COLO668 (cell line): Measurements from ENCODE around the gene CDH4.
"Not testable (repeated sequence)": the region's sequence is repeated elsewhere in the genome, so short reads cannot be mapped to it uniquely, and the experiment has no call there.

Experiments used
- DNase-seq: peaks from one replicate; lab custom pipeline; 2025; ENCODE audit not compliant: unreplicated experiment; lab: John Stamatoyannopoulos, UW

CDH4 gene

DNA sequence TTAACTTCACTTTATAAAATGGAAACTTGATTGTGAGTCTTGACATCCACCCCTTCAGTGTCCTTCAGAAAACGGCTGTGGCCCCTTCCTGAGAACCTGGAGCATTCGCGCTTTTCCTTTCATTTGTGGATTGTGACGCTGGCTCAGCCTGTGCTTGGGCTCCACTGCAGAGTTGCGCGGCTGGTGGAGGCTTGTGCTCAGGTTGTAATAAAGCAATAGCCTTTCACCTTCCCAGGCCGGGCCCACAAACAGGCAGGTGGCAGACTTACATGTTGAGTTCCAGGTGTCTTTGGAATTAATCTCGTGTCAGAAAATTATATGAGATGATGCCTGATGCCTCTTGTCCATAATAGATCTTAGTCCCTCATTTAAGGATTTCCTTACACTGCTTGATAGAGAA lies 199.9 kb downstream of the CDH4 start:
- no peak for DNase-seq

DNA sequence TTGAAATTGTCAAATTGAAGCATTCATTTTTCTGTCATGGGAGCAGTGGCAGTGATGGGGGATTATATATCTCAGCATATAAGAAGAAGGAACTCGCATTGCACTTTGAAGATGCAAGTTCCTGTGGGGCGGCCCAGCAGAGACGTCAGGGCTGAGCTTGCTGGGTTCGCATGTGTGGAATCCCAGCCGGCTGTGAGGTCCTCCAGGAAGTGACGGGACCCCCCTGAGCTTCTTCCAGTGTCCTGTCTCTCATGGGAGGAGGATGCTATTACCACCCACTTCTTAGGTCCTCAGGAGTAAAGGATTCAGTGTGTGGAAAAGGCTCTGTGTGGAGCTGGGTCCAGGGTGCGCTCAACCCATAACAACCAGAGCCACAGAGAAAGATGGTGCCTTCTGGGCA lies 201.2 kb downstream of the CDH4 start:
- DNase-seq: no peak

DNA sequence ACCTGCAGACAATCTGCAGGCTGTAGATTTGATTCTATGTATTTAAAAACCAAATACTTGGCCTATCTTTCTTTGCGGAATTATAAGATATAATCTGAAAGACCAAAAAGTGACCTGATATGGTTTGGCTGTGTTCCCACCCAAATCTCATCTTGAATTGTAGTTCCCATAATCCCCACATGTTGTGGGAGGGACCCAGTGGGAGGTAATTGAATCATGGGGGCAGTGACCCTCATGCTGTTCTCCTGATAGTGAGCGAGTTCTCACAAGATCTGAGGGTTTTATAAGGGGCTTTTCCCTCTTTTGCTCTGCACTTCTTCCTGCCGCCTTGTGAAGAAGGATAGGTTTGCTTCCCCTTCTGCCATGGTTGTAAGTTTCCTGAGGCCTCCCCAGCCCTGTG lies 201.6 kb downstream of the CDH4 start:
- DNase-seq: not testable (repeated sequence)

GRCh38 chr20:61454053-61454452 lies 202.0 kb downstream of the CDH4 start:
- DNase-seq: no peak

DNA sequence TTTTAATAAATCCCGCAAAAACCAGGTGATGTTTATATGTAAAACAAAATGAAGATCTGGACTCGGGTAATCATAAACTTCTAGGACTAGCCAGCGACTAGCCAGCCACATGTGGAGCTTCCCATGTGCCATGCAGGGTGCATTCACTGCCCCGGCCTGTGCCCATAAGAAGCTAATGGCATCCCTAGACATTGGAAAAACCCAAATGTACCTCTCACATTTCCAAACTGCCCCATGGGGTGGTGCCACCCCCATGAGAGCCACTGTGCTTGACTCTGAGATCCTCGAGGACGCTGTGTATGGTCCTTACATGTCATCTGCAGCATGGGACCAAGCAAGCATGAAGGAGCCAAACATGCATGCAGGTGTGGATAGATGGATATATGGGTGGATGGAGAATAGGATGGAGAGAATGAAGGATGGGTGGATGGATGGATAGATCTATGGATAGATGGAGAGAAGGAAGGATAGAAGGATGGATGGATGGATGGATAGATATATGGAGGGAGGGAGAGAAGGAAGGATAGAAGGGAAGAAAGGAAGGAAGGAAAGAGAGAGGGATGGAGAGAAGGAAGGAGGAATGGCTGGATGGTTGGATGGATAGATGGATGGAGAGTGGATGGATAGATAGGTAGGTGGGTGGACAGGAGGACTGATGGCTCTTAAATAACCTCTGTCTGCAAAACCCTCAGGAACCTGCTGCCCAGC lies 203.6 kb downstream of the CDH4 start:
- DNase-seq: no peak

DNA sequence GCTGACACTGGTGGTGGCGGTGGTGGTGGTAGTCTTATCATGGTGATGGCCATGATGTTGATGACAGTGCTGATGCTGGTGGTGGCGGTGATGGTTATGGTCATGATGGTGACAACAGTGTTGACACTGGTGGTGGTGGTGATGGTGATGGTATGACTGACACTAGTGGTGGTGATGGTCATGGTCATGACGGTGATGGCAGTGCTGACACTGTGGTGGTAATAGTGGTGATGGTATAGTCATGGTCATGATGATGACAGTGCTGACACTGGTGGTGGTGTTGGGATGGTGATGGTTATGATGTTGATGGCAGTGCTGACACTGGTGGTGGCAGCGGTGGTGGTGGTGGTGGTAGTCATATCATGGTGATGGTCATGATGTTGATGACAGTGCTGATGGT lies 205.7 kb downstream of the CDH4 start:
- DNase-seq: no peak

DNA sequence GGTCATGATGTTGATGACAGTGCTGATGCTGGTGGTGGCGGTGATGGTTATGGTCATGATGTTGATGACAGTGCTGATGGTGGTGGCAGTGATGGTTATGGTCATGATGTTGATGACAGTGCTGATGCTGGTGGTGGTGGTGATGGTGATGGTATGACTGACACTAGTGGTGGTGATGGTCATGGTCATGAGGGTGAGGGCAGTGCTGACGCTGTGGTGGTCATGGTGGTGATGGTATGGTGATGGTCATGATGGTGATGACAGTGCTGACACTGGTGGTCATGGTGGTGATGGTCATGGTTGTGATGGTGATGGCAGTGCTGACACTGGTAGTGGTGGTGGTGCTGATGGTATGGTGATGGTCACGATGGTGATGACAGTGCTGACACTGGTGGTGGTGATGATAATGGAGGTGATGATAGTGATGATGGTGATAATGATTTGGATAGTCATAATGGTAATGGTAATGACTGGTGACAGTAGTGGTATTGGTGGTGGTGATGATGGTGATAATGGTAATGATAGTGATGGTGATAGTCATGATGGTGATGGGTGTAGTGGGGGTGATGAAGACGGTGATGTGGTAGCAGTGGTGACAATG lies 206.2 kb downstream of the CDH4 start:
- no peak for DNase-seq

- no peak for DNase-seq
Observed at GRCh38 chr20:61459266-61459665, 207.2 kb downstream of the CDH4 start.

GRCh38 chr20:61459705-61460104 lies 207.6 kb downstream of the CDH4 start:
- DNase-seq: no peak

DNA sequence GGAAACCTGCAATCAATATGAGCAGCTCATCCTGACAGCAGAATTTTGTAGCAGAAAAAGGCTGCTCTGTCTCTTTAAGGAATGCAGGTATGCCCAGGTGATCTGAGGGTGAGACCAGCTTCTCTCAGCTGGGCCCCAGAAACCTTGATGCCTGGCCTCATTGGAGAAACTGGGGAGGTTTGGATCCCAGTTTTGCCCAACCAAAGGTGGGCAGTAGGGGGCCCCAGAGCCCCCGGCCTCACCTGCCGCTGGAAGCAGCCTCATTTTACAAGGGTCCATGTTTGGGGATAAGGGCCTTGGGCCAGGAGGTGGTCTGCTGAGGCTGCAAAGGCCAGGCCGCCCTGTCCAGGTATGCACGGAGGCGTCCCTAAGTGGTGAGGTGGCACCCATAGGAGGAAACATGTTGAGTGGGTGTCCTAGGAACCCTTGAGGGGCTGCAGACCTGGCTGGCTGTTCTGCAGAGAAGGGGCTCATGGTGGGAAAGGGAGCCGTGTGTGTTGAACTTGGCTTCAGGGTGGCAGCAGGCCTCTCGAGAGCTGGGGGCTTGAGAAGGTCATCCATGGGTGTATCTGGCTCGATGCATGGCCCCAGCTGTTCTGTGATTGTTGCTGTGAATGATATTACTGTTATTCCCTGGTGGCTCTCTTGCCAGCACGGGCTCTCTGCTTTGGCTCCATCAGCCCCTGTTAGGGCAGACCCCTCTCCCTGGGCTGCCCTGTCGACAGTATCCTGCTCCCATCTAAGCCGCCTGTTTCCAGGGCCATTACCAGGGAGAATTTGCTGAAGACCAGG lies 208.4 kb downstream of the CDH4 start:
- no peak for DNase-seq

- no peak for DNase-seq
Observed at GRCh38 chr20:61461461-61461860, 209.4 kb downstream of the CDH4 start.

DNA sequence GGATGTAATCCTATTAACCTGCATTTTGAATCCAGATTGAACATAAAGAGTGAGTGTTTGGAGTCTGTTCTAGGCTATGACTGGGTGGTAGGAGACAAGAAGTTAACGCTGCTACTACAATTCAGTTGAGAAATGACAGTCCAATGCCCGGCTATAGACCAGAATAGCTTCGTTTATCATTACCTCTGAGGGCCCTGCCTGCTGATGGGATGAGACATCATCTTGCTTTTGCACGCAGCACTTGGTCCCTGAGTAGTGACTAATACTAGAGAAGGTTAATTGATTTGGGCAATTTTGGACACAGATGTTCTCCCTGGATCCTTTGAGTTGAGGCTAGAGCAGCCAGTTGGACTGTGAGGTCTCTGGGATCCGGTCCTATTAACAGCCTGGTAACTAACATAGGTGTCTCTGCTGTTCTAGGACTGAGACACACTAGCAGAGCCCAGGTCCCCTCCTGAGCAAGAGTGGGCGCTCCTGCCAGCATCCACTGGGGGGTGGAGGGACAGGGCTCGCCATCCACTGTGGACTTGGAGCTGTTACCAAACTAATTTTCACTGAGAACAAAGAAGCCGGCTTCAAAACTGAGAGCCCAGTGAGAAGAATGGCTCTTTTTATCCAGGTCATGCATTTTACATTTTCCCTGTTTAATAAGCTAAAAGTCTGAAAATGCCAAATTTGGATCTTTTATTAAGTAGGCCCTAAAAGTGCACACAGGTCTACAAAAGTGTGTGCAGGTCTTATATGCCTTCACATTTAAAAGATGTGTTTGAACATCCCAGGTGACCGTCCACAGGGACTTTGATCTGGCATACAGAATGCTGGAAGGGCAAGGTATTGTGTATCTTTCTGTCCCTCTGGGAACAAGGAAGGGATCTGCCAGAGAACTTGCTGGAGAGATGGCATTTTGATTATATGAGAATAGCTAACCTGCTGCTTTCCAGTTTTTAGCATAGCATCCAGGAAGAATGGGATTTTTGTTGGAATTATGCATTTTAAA lies 212.5 kb downstream of the CDH4 start:
- DNase-seq: no peak

GRCh38 chr20:61475729-61476128 lies 223.7 kb downstream of the CDH4 start:
- no peak for DNase-seq

- no peak for DNase-seq
Observed at GRCh38 chr20:61476956-61477355, 224.9 kb downstream of the CDH4 start.

GRCh38 chr20:61477451-61477861 lies 225.4 kb downstream of the CDH4 start:
- no peak for DNase-seq

GRCh38 chr20:61478094-61478493 lies 226.0 kb downstream of the CDH4 start:
- no peak for DNase-seq

GRCh38 chr20:61478611-61479305 lies 226.7 kb downstream of the CDH4 start:
- DNase-seq: no peak

- not testable (repeated sequence) for DNase-seq
Observed at GRCh38 chr20:61479433-61479832, 227.4 kb downstream of the CDH4 start.

DNA sequence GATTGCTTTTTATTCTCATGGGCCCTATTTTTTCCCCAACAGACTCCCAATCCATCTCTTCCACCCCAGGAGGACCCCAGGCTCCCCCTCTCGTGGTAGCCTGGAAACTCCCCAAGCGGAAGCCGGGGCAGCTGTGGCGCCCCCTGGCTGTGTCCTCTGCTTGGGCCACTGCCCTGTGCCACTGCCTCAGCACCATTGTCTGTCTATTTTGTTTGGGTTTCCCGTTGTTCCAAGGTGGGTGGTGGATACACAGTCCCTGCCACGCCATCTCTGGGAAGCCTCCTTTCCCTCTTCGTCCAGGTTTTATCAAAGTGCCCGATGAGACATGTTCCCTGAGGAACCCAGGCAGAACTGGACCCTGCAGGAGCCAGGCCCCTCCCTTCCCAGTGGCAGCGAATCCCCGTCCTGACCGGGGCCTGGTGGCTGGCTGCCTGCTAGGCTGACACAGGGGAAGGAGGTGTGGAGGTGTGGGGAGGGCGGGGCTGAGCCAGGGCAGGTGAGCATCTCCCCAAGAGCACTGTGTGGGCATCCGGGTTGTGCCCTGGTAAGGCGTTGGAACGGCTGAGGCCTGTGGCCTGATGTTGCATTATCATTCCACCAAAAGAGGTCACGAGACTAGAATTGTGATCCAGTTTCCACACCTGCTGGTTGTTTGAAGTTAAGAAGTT lies 228.2 kb downstream of the CDH4 start:
- no peak for DNase-seq
